HepG2 (cell line): Measurements from ENCODE around the gene KITLG. TPM values are rescaled to one million over a fixed set of nuclear protein-coding genes. Genes with fewer than 3 reads are reported as not detected.

ENCODE experiments used
- ATAC-seq: fragments of 200-7000 bp; cut with Tn5 transposase; 3 replicates; pipeline ENCODE4 v1.9.1; 2020; ENCODE audit warnings: mild to moderate bottlenecking, moderate library complexity
- BruUV-seq: library from RNA; stranded (reverse); fragments of 400-500 nt; replicated peaks from 2 replicates; lab custom pipeline; 2021; lab: Mats Ljungman, UMichigan
- CTCF ChIA-PET: fragments of 300-600 bp; formaldehyde crosslinking; extraction: SDS; loops from one replicate; lab custom pipeline; 2021; ENCODE audit warnings: low total read pairs, inconsistent platforms, low intra/inter-chr PET ratio; lab: Yijun Ruan, JAX
- POLR2A ChIA-PET: fragments of 350-600 bp; sonication (Branson Sonifier 250); formaldehyde crosslinking; loops from one replicate; lab custom pipeline; 2020; ENCODE audit warnings: antibody characterized with exemption, inconsistent platforms; lab: Yijun Ruan, JAX
- DNase-seq: peaks from one replicate; pipeline ENCODE4 v3.0.0-alpha.2; 2015; ENCODE audit warnings: low spot score
- FAIRE-seq: peaks from 3 replicates; lab custom pipeline; 2011; peaks lifted over from hg19 to GRCh38; lab: Jason Lieb, UNC
- H2AFZ ChIP-seq: one replicate; pipeline ENCODE4 v1.6.1; 2011; ENCODE audit warnings: low read length, inconsistent platforms
- H3K27ac ChIP-seq: fragments of 300-600 bp; 3 replicates; pipeline ENCODE4 v1.8.0; 2011; ENCODE audit warnings: mixed run types, mild to moderate bottlenecking, mixed read lengths, low read length, inconsistent platforms; ENCODE audit not compliant: insufficient read depth; ENCODE audit errors: extremely low read length
- H3K27me3 ChIP-seq, 2 experiments: fragments of 200-600 bp in 1 of 2; 2 replicates in 1 of 2; 3 replicates in 1 of 2; pipeline versions ENCODE4 v1.6.0 to v1.8.0; 2011; ENCODE audit warnings: low read length in 2 of 2, mild to moderate bottlenecking in 2 of 2, moderate library complexity in 2 of 2, inconsistent platforms in 1 of 2; ENCODE audit not compliant: insufficient read depth in 2 of 2, control insufficient read depth in 1 of 2
- H3K36me3 ChIP-seq, 2 experiments: fragments of 200-600 bp in 1 of 2; replicated peaks in 1 of 2; 2 replicates in 1 of 2; 3 replicates in 1 of 2; pipeline versions ENCODE4 v1.5.1 to v1.8.0; 2011; ENCODE audit warnings: low read length in 2 of 2, inconsistent platforms in 1 of 2; ENCODE audit not compliant: insufficient read depth in 2 of 2, control insufficient read depth in 1 of 2
- H3K4me1 ChIP-seq: 2 replicates; pipeline ENCODE4 v1.5.1; 2012; ENCODE audit warnings: low read length, inconsistent platforms; ENCODE audit not compliant: insufficient read depth
- H3K4me2 ChIP-seq: 2 replicates; pipeline ENCODE4 v1.6.0; 2011; ENCODE audit warnings: low read depth, low read length, inconsistent platforms
- H3K4me3 ChIP-seq, 3 experiments: fragments of 200-600 bp in 1 of 3; sonication (generic), shearing (Covaris generic) in 1 of 3; replicated peaks in 1 of 3; 2 replicates each; pipeline ENCODE4 v1.5.1; 2011 to 2016; ENCODE audit warnings: low read length in 3 of 3, inconsistent platforms in 2 of 3, low read depth in 2 of 3, mild to moderate bottlenecking in 2 of 3, control low read depth in 1 of 3, mixed read lengths in 1 of 3; ENCODE audit not compliant: insufficient read depth in 1 of 3
- H3K79me2 ChIP-seq: one replicate; pipeline ENCODE4 v1.6.1; 2011; ENCODE audit warnings: low read length, inconsistent platforms; ENCODE audit not compliant: insufficient read depth
- H3K9ac ChIP-seq: 2 replicates; pipeline ENCODE4 v1.6.0; 2011; ENCODE audit warnings: mild to moderate bottlenecking, low read depth, low read length, inconsistent platforms; ENCODE audit not compliant: insufficient read depth
- H3K9me3 ChIP-seq: 2 replicates; pipeline ENCODE4 v1.5.1; 2012; ENCODE audit warnings: mild to moderate bottlenecking, low read length
- H4K20me1 ChIP-seq: 2 replicates; pipeline ENCODE4 v1.6.0; 2011; ENCODE audit warnings: inconsistent platforms, mild to moderate bottlenecking, low read length, moderate library complexity; ENCODE audit not compliant: insufficient read depth
- ARID5B ChIP-seq: IDR thresholded peaks from 2 replicates; pipeline ENCODE4 v1.4.0; 2020; ENCODE audit warnings: mild to moderate bottlenecking, missing genetic modification reagents
- FOXA1 ChIP-seq, 2 experiments: fragments of 450-650 bp in 1 of 2; sonication (generic) in 1 of 2; formaldehyde crosslinking in 1 of 2; IDR thresholded peaks; 2 replicates each; pipeline versions ENCODE4 v1.4.0 to v1.6.1; 2016 to 2020; ENCODE audit warnings: missing genetic modification reagents in 1 of 2
- NFYB ChIP-seq: sonication (generic); formaldehyde crosslinking; IDR thresholded peaks from 2 replicates; pipeline ENCODE4 v1.4.0; 2020; ENCODE audit warnings: missing genetic modification reagents
- ZNF280B ChIP-seq: sonication (generic); formaldehyde crosslinking; IDR thresholded peaks from 2 replicates; pipeline ENCODE4 v1.5.0; 2020; ENCODE audit warnings: missing genetic modification reagents, mild to moderate bottlenecking, borderline replicate concordance
- WGBS: methylation state at CpG from one replicate; pipeline ENCODE4 v1.1.6; 2017; ENCODE audit warnings: low lambda C conversion rate; 5-methylcytosine and 5-hydroxymethylcytosine counted together
- in situ Hi-C: cut with HindIII; loops from 2 replicates; pipeline ENCODE4 v1.10.0; 2017; ENCODE audit warnings: low pct_unique_long_range_greater_than_20kb; ENCODE audit not compliant: extremely low pct_ligation_motif_present
- intact Hi-C: fragments of 100-400 bp; cut with micrococcal nuclease; formaldehyde crosslinking; loops from one replicate; pipeline ENCODE4 v1.10.0; 2022; ENCODE audit not compliant: unreplicated experiment
- polyA plus RNA-seq, 8 experiments: library from polyadenylated mRNA; depleted of rRNA in 3 of 8; stranded (reverse) in 7 of 8; unstranded in 1 of 8; fragments of >200 nt; fragmentation: Illumina TruSeq in 4 of 8; extraction: Trizol in 4 of 8; gene quantifications; 2 replicates each; pipeline versions ENCODE4 v1.2.1 to v1.2.3, GENCODE V29; 2011 to 2016; ENCODE audit warnings: low read depth in 4 of 8, missing spikeins in 1 of 8, mixed read lengths in 1 of 8; ENCODE audit not compliant: insufficient read depth in 1 of 8
- total RNA-seq, 5 experiments: library from RNA; depleted of rRNA; stranded (reverse); fragments of >200 nt; fragmentation: Illumina TruSeq; extraction: Trizol; gene quantifications; 2 replicates each; pipeline ENCODE4 v1.2.3, GENCODE V29; 2016; ENCODE audit warnings: low read depth in 1 of 5

The KITLG gene
- total and polyA plus RNA-seq, 2 of the 13 experiments (the other 11 are each of a cell fraction or from before 2014, with no cell fraction given): 0.66 to 4.3 TPM

GRCh38 chr12:88553941-88554658, 26.2 kb downstream of the KITLG start (continued):
- TF ChIP-seq ARID5B (CRISPR knock-in tag): no peak
- TF ChIP-seq FOXA1 (IDR thresholded peaks at IDR 0.05): no peak
- no peak for TF ChIP-seq FOXA1 (CRISPR knock-in tag; IDR thresholded peaks at IDR 0.05)

- H3K27ac ChIP-seq: no peak overlapping the region
- intact Hi-C loops: no loop called here
- CTCF ChIA-PET: no interaction called here
Measured at GRCh38 chr12:88552610-88553079, 27.6 kb downstream of the KITLG start.

More at GRCh38 chr12:88552610-88553079, 27.6 kb downstream of the KITLG start:
- no peak for TF ChIP-seq ZNF280B (CRISPR knock-in tag)
- TF ChIP-seq NFYB (CRISPR knock-in tag): no peak
- ATAC-seq: no peak
- Histone ChIP-seq H3K4me1 (peaks cover 29% of the 10 kb centered on the region), H3K79me2 (no peaks in the 10 kb centered on the region), H2AFZ (no peak overlapping the region), H3K4me3 (no peak overlapping the region), H3K9ac (no peak overlapping the region), H4K20me1 (no peaks in the 10 kb centered on the region), H3K27me3 (no peaks in the 10 kb centered on the region), H3K9me3 (no peaks in the 10 kb centered on the region), H3K4me2 (peak overlapping the region; percentile 56), H3K36me3 (no peaks in the 10 kb centered on the region)
- WGBS: 12% methylated on average over 3 of the region's 3 CpGs
- POLR2A ChIA-PET: interaction anchor here (1.7 to 2.3 kb wide), 2 partner anchors 13 to 27 kb away, joined by 5 to 8 read pairs; partner anchors contain the start of gene KITLG
- FAIRE-seq: peak; percentile 4
- in situ Hi-C loops: no loop called here
- peak; percentile 9 for DNase-seq
- BruUV-seq: no TSS peak
